Sigmoid colon (tissue), 3 donors: ENCODE measurements around the gene OR5K1.

ENCODE experiments used
- CTCF ChIP-seq, 4 experiments: fragments of 450-650 bp in 3 of 4; fragments of 200-600 bp in 1 of 4; IDR thresholded peaks; one replicate each; pipeline ENCODE4 v1.5.1; 2016 to 2019; ENCODE audit warnings: antibody characterized with exemption in 4 of 4, mild to moderate bottlenecking in 3 of 4, moderate library complexity in 2 of 4
- POLR2A ChIP-seq, 2 donors: fragments of 450-650 bp; IDR thresholded peaks; one replicate each; pipeline ENCODE4 v1.6.1; 2016; ENCODE audit warnings: antibody characterized with exemption in 2 of 2, mild to moderate bottlenecking in 2 of 2, moderate library complexity in 2 of 2

GRCh38 chr3:98512576-98512975 lies 49.6 kb downstream of the OR5K1 start:
- no peak for TF ChIP-seq POLR2A (IDR thresholded peaks at IDR 0.05)
- TF ChIP-seq CTCF (IDR thresholded peaks at IDR 0.05): no peak
